PC-9 (cell line): Measurements from ENCODE around the gene SPON2.

Experiments used
- EZH2 ChIP-seq: fragments of 200-600 bp; sonication (generic); IDR thresholded peaks from 2 replicates; pipeline ENCODE4 v1.8.0; 2017; ENCODE audit warnings: antibody characterized with exemption, low read depth
- TF ChIP-seq, protein P1 (sequence below): fragments of 200-600 bp; sonication (generic); conservative IDR thresholded peaks from 2 replicates; pipeline ENCODE4 v1.6.1; 2017; ENCODE audit warnings: mixed run types, antibody characterized with exemption, mild to moderate bottlenecking, moderate library complexity

DNA sequence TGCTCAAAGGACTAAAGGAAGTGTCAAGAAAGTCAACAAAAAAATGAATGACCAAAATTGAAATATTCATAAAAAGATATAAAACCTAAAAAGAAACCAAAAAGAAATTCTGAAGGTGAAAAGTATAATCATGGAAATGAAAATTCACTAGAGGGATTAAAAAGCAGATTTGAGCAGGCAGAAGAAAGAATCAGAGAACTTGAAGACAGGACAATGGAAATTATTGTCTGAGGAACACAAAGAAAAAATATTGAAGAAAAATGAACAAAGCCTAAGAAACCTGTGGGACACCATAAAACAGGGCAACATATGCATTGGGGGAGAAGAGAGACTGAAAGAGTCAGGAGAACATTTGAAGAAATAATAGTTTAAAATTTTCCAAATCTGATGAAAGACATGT lies 9.9 kb upstream of the SPON2 start:
- TF ChIP-seq, protein P1, sequence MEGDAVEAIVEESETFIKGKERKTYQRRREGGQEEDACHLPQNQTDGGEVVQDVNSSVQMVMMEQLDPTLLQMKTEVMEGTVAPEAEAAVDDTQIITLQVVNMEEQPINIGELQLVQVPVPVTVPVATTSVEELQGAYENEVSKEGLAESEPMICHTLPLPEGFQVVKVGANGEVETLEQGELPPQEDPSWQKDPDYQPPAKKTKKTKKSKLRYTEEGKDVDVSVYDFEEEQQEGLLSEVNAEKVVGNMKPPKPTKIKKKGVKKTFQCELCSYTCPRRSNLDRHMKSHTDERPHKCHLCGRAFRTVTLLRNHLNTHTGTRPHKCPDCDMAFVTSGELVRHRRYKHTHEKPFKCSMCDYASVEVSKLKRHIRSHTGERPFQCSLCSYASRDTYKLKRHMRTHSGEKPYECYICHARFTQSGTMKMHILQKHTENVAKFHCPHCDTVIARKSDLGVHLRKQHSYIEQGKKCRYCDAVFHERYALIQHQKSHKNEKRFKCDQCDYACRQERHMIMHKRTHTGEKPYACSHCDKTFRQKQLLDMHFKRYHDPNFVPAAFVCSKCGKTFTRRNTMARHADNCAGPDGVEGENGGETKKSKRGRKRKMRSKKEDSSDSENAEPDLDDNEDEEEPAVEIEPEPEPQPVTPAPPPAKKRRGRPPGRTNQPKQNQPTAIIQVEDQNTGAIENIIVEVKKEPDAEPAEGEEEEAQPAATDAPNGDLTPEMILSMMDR: no peak
- TF ChIP-seq EZH2: no peak
